ENCODE data around the gene ANKRD23. TPM values are rescaled to one million over a fixed set of nuclear protein-coding genes. Genes with fewer than 3 reads are reported as not detected.

ANKRD23 gene
- total and polyA plus RNA-seq, 4 donors, result 2.6 to 14.4 (median 7.8) TPM

GRCh38 chr2:96877631-96878092 lies 33.8 kb upstream of the ANKRD23 start:
- H3K4me3 ChIP-seq (ENCODE audit: low read depth, low read length), result no peak overlapping the region
- H3K4me1 ChIP-seq (ENCODE audit: control insufficient read depth, insufficient read depth, low read length), result peaks cover 84% of the 10 kb centered on the region
- H3K27ac ChIP-seq (ENCODE audit: low read depth, low read length), result no peak overlapping the region
- DNase-seq (ENCODE audit: low read depth in 4 of 6, low spot score in 6 of 6), result no peak
- 77% methylated on average over 14 of the region's 15 CpGs for WGBS (ENCODE audit: insufficient coverage)
- H3K27me3 ChIP-seq (ENCODE audit: control insufficient read depth, insufficient read depth, low read length), result no peaks in the 10 kb centered on the region
- no peaks in the 10 kb centered on the region for H3K9me3 ChIP-seq (ENCODE audit: control insufficient read depth, insufficient read depth, low read length)
- H3K36me3 ChIP-seq (ENCODE audit: control insufficient read depth, insufficient read depth, low read length), result no peaks in the 10 kb centered on the region

GRCh38 chr2:96877042-96877451 lies 33.2 kb upstream of the ANKRD23 start:
- no peaks in the 10 kb centered on the region for H3K27me3 ChIP-seq (ENCODE audit: control insufficient read depth, insufficient read depth, low read length)
- no peak for DNase-seq (ENCODE audit: low read depth in 4 of 6, low spot score in 6 of 6)
- peak overlapping the region; percentile 89 for H3K27ac ChIP-seq (ENCODE audit: low read depth, low read length)
- no peaks in the 10 kb centered on the region for H3K36me3 ChIP-seq (ENCODE audit: control insufficient read depth, insufficient read depth, low read length)
- H3K9me3 ChIP-seq (ENCODE audit: control insufficient read depth, insufficient read depth, low read length), result no peaks in the 10 kb centered on the region
- WGBS (ENCODE audit: insufficient coverage), result 86% methylated on average over 1 of the region's 6 CpGs
- no peak overlapping the region for H3K4me3 ChIP-seq (ENCODE audit: low read depth, low read length)
- peaks cover 81% of the 10 kb centered on the region for H3K4me1 ChIP-seq (ENCODE audit: control insufficient read depth, insufficient read depth, low read length)

GRCh38 chr2:96876269-96877041 lies 32.6 kb upstream of the ANKRD23 start:
- H3K36me3 ChIP-seq (ENCODE audit: control insufficient read depth, insufficient read depth, low read length), result no peaks in the 10 kb centered on the region
- peaks cover 82% of the 10 kb centered on the region for H3K4me1 ChIP-seq (ENCODE audit: control insufficient read depth, insufficient read depth, low read length)
- no peaks in the 10 kb centered on the region for H3K9me3 ChIP-seq (ENCODE audit: control insufficient read depth, insufficient read depth, low read length)
- DNase-seq (ENCODE audit: low read depth in 4 of 6, low spot score in 6 of 6), result no peak
- H3K4me3 ChIP-seq (ENCODE audit: low read depth, low read length), result no peak overlapping the region
- H3K27me3 ChIP-seq (ENCODE audit: control insufficient read depth, insufficient read depth, low read length), result no peaks in the 10 kb centered on the region
- H3K27ac ChIP-seq (ENCODE audit: low read depth, low read length), result peak overlapping the region; percentile 89
- WGBS (ENCODE audit: insufficient coverage), result 69% methylated on average over 13 of the region's 16 CpGs

DNA sequence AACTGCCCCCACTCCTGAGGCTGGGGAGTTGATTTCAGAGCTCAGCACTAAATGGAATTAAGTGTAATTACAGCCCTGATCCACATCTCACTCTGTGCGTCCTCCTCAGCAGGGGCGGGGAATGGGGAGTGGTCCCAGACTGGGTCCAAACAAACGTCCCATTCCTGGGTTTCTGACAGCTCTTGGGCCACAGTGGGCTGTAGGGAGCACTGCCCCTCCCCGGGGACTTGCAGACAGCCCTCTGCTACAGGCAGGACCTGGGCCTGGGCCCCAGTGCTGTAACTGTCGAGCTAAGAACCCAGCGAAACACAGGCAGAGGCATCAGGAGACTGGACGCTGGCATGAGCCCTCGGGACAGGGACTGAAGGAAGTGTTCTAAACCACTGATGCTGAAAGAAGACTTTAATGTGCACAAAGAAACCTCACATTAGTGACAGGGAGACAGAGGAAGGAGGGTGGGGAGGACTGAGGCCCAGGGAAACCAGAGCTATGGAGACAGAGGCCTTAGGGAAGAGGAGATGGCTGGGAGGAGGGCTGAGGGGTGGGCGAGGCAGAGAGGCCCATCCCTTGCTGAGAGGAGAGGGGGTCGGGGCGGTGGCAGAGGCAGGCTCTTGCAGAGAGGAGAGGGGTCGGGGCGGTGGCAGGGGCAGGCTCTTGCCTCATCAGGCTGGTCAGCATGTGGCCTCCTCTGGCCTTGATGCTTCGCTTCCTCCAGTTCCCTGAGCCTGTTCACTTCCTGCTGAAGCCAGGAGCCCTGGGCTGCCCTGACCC lies 31.9 kb upstream of the ANKRD23 start:
- WGBS (ENCODE audit: insufficient coverage), result 26% methylated on average over 14 of the region's 14 CpGs
- peak overlapping the region; percentile 89 for H3K27ac ChIP-seq (ENCODE audit: low read depth, low read length)

GRCh38 chr2:96874198-96874831 lies 30.5 kb upstream of the ANKRD23 start:
- Histone ChIP-seq H3K27ac (ENCODE audit: low read depth, low read length) (peak overlapping the region; percentile 89), H3K27me3 (ENCODE audit: control insufficient read depth, insufficient read depth, low read length) (no peaks in the 10 kb centered on the region), H3K9me3 (ENCODE audit: control insufficient read depth, insufficient read depth, low read length) (no peaks in the 10 kb centered on the region), H3K4me3 (ENCODE audit: low read depth, low read length) (no peak overlapping the region), H3K36me3 (ENCODE audit: control insufficient read depth, insufficient read depth, low read length) (no peaks in the 10 kb centered on the region), H3K4me1 (ENCODE audit: control insufficient read depth, insufficient read depth, low read length) (peaks cover 85% of the 10 kb centered on the region)
- DNase-seq (ENCODE audit: low read depth in 4 of 6, low spot score in 6 of 6), result no peak
- WGBS (ENCODE audit: insufficient coverage), result 58% methylated on average over 14 of the region's 18 CpGs

More for the DNA sequence above, 31.9 kb upstream of the ANKRD23 start:
- DNase-seq (ENCODE audit: low read depth in 4 of 6, low spot score in 6 of 6), result peak in 3 of 6 donors; percentile 44 to 79 (median 67)
- H3K4me1 ChIP-seq (ENCODE audit: control insufficient read depth, insufficient read depth, low read length), result peaks cover 83% of the 10 kb centered on the region
- no peaks in the 10 kb centered on the region for H3K36me3 ChIP-seq (ENCODE audit: control insufficient read depth, insufficient read depth, low read length)
- H3K9me3 ChIP-seq (ENCODE audit: control insufficient read depth, insufficient read depth, low read length), result no peaks in the 10 kb centered on the region
- H3K27me3 ChIP-seq (ENCODE audit: control insufficient read depth, insufficient read depth, low read length), result no peaks in the 10 kb centered on the region
- H3K4me3 ChIP-seq (ENCODE audit: low read depth, low read length), result no peak overlapping the region

GRCh38 chr2:96873651-96874096 lies 29.9 kb upstream of the ANKRD23 start:
- DNase-seq (ENCODE audit: low read depth in 4 of 6, low spot score in 6 of 6), result no peak
- WGBS (ENCODE audit: insufficient coverage), result 71% methylated on average over 4 of the region's 8 CpGs
- peaks cover 78% of the 10 kb centered on the region for H3K4me1 ChIP-seq (ENCODE audit: control insufficient read depth, insufficient read depth, low read length)

DNA sequence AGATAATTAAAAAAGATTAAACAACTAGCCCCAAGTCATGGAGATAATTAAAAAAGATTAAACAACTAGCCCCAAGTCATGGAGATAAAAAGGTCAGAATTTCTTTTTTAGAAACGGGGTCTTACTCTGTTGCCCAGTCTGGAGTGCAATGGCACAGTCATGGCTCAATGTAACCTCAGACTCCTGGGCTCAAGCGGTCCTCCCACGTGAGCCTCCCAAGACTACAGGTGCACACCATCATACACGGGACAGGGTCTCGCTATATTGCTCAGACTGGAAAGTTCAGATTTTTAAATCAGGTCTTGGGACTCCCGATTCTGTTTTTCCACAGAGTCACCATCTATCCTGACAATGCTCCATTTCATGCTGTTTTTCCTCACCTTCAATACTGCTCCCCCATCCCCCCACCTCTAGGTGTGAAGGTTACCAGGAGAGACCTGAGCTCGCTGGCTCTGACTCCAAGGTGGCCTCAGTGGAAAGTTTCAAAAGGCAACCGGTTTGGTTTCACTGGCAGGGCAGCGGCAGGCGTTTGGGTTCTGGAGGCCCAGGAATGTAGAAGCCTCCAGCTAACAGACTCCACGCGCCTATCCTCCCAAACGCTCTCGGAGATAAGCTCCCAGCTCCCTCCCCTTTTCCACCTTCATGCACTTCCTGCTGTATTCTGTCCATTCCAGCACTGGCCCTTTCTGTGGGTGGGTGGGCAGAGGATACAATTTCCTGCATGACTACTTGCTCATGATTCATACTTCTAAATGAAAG lies 28.9 kb upstream of the ANKRD23 start:
- no peak for DNase-seq (ENCODE audit: low read depth in 4 of 6, low spot score in 6 of 6)
- Histone ChIP-seq H3K4me1 (ENCODE audit: control insufficient read depth, insufficient read depth, low read length) (peaks cover 76% of the 10 kb centered on the region), H3K9me3 (ENCODE audit: control insufficient read depth, insufficient read depth, low read length) (no peaks in the 10 kb centered on the region), H3K4me3 (ENCODE audit: low read depth, low read length) (no peak overlapping the region), H3K27ac (ENCODE audit: low read depth, low read length) (no peak overlapping the region), H3K36me3 (ENCODE audit: control insufficient read depth, insufficient read depth, low read length) (peaks cover 6% of the 10 kb centered on the region), H3K27me3 (ENCODE audit: control insufficient read depth, insufficient read depth, low read length) (no peaks in the 10 kb centered on the region)
- 91% methylated on average over 9 of the region's 14 CpGs for WGBS (ENCODE audit: insufficient coverage)

More at GRCh38 chr2:96873651-96874096, 29.9 kb upstream of the ANKRD23 start:
- Histone ChIP-seq H3K36me3 (ENCODE audit: control insufficient read depth, insufficient read depth, low read length) (no peaks in the 10 kb centered on the region), H3K4me3 (ENCODE audit: low read depth, low read length) (no peak overlapping the region), H3K9me3 (ENCODE audit: control insufficient read depth, insufficient read depth, low read length) (no peaks in the 10 kb centered on the region), H3K27ac (ENCODE audit: low read depth, low read length) (no peak overlapping the region), H3K27me3 (ENCODE audit: control insufficient read depth, insufficient read depth, low read length) (no peaks in the 10 kb centered on the region)

DNA sequence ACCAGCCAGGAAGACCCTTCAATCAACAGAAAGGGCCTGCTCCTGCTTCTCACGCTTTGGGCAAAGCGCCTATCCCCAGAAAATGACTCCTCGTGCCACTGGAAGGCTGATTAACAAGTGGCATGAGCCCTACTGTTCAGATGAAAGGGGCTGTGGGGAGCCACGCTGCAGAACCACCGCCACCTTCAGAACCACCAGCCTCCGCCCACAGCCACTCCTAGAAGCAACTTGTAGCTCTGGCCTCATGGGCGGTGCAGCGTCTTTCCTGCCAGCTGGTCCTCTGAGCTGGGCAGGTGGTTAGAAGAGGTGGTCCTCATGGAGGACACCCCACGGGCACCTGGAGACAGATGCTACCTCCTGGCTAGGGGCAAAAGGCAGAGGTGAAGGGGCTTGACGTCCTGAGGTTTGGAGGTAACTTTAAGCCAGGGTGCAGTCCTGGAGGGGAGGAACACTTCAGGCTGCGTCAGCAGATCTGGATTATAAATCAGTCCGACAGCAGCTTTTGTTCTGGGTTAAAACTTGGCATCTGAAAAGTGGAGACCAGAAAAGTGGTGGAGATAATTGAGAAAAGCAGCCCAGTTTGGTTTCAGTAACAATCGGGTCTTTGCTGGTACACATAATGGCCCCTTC lies 26.9 kb upstream of the ANKRD23 start:
- Histone ChIP-seq H3K4me3 (ENCODE audit: low read depth, low read length) (peak overlapping the region; percentile 46), H3K27ac (ENCODE audit: low read depth, low read length) (peak overlapping the region; percentile 97), H3K4me1 (ENCODE audit: control insufficient read depth, insufficient read depth, low read length) (peaks cover 76% of the 10 kb centered on the region), H3K27me3 (ENCODE audit: control insufficient read depth, insufficient read depth, low read length) (no peaks in the 10 kb centered on the region), H3K9me3 (ENCODE audit: control insufficient read depth, insufficient read depth, low read length) (no peaks in the 10 kb centered on the region), H3K36me3 (ENCODE audit: control insufficient read depth, insufficient read depth, low read length) (peaks cover 26% of the 10 kb centered on the region)
- DNase-seq (ENCODE audit: low read depth in 4 of 6, low spot score in 6 of 6), result peak in 4 of 6 donors; percentile 58 to 87 (median 78)
- WGBS (ENCODE audit: insufficient coverage), result 20% methylated on average over 6 of the region's 13 CpGs

Measured in spinal cord (tissue), 10 donors.